ENCODE data around the gene CYP46A1. TPM values are rescaled to one million over a fixed set of nuclear protein-coding genes. Genes with fewer than 3 reads are reported as not detected.

Gene CYP46A1
- total RNA-seq, 1 experiment from 2014 or later: not detected

DNA sequence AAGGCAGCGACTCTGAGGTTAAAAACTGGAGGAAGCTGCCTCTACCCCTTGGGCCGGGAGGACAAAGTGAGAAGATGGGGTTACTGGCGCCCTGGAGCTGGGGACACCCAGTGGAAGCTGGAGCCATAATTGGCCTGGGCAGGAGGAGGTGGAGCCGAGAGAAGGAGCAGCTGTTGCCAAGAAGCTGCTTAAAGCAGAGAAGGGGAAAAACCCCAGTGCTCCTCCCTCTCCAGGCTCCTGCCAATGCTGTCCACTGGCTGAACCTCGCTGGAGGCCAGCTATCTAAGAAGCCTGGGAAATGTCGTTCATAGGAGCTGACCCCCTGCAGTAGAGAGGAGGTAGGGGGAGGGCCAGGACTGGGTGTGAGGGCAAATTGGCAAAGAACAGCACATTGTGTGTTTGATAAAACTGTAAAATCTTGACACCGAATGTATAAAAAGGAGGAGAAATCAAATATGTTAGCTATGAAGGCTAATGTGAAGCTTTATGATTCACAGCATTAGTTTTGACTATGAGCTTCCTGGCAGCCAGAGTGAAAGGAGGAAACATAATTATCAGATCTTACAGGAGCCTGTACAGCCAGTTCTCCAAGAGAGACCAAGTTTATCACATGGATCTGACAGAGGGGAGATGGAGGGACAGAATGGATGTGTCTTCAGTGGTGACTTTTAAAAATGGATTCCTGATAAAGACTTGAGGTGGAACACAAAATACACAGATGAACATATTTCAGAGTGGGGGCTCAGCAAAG is 29.7 kb upstream of the CYP46A1 start:
- peak in 1 of 2 experiments; percentile 2 for DNase-seq
- CTCF ChIA-PET: no interaction called here
- H3K4me2 ChIP-seq: no peak overlapping the region
- H3K79me2 ChIP-seq (ENCODE audit: low read depth): no peaks in the 10 kb centered on the region
- no TSS peak for BruUV-seq (replicated peaks)
- H4K20me1 ChIP-seq (ENCODE audit: insufficient read depth): no peaks in the 10 kb centered on the region
- H3K9me3 ChIP-seq (ENCODE audit: insufficient read depth, low read depth): no peaks in the 10 kb centered on the region
- TF ChIP-seq EZH2 (IDR thresholded peaks at IDR 0.05; ENCODE audit: low read depth): no peak
- no peak for TF ChIP-seq CTCF (conservative IDR thresholded peaks at IDR 0.05)
- H3K27ac ChIP-seq: no peak overlapping the region
- POLR2A ChIA-PET (ENCODE audit: unreplicated experiment): no interaction called here
- H3K4me1 ChIP-seq (replicated peaks; ENCODE audit: insufficient read depth): no peaks in the 10 kb centered on the region
- H3F3A ChIP-seq (ENCODE audit: insufficient read depth, low read depth): no peaks in the 10 kb centered on the region
- no peak overlapping the region for H2AFZ ChIP-seq
- H3K27me3 ChIP-seq (ENCODE audit: insufficient read depth, low read depth): 0 out of 2 replicates have a peak, but pooled peaks cover 3% of the 10 kb centered on the region
- intact Hi-C loops (cut with micrococcal nuclease; ENCODE audit: unreplicated experiment): no loop called here
- H3K36me3 ChIP-seq (ENCODE audit: low read depth): no peaks in the 10 kb centered on the region
- H3K4me3 ChIP-seq: no peak overlapping the region
- no peaks in the 10 kb centered on the region for H3K9me2 ChIP-seq (ENCODE audit: insufficient read depth)

DNA sequence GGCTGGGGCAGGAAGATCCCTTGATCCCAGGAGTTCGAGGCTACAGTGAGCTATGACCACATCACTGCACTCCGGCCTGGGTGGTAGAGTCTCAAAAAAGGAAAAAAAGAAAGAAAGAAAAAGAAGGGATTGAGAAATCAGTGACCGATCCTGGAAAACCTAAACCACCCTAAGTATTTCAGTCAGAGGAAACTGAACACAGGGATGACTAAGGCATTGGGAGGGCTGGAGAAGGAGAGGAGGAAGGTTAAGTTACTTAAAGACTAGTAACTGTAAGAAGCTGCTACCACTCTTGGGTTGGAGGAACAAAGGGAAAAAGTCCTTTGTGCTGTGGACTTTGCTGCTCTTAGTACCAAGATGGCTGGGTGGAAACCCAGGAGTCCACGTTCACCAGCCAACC is 28.6 kb upstream of the CYP46A1 start:
- H3F3A ChIP-seq (ENCODE audit: insufficient read depth, low read depth): no peaks in the 10 kb centered on the region
- no peak overlapping the region for H2AFZ ChIP-seq
- H3K9me3 ChIP-seq (ENCODE audit: insufficient read depth, low read depth): no peaks in the 10 kb centered on the region
- intact Hi-C loops (cut with micrococcal nuclease; ENCODE audit: unreplicated experiment): no loop called here
- no peaks in the 10 kb centered on the region for H3K36me3 ChIP-seq (ENCODE audit: low read depth)
- TF ChIP-seq CTCF (conservative IDR thresholded peaks at IDR 0.05): no peak
- no peaks in the 10 kb centered on the region for H3K79me2 ChIP-seq (ENCODE audit: low read depth)
- no peaks in the 10 kb centered on the region for H3K9me2 ChIP-seq (ENCODE audit: insufficient read depth)
- 0 out of 2 replicates have a peak, but pooled peaks cover 3% of the 10 kb centered on the region for H3K27me3 ChIP-seq (ENCODE audit: insufficient read depth, low read depth)
- H3K27ac ChIP-seq: no peak overlapping the region
- no peak overlapping the region for H3K4me3 ChIP-seq
- POLR2A ChIA-PET (ENCODE audit: unreplicated experiment): no interaction called here
- H4K20me1 ChIP-seq (ENCODE audit: insufficient read depth): no peaks in the 10 kb centered on the region
- no TSS peak for BruUV-seq (replicated peaks)
- H3K4me1 ChIP-seq (replicated peaks; ENCODE audit: insufficient read depth): no peaks in the 10 kb centered on the region
- no peak for DNase-seq
- CTCF ChIA-PET: no interaction called here
- no peak overlapping the region for H3K4me2 ChIP-seq

- no TSS peak for BruUV-seq (replicated peaks)
- no peak for TF ChIP-seq EZH2 (IDR thresholded peaks at IDR 0.05; ENCODE audit: low read depth)
- TF ChIP-seq CTCF (conservative IDR thresholded peaks at IDR 0.05): no peak
These were observed 27.9 kb upstream of the CYP46A1 start for GRCh38 chr14:99656171-99656570.

More at GRCh38 chr14:99656171-99656570, 27.9 kb upstream of the CYP46A1 start:
- no peak for DNase-seq
- Histone ChIP-seq H3K9me3 (ENCODE audit: insufficient read depth, low read depth) (no peaks in the 10 kb centered on the region), H3K9me2 (ENCODE audit: insufficient read depth) (no peaks in the 10 kb centered on the region), H3K36me3 (ENCODE audit: low read depth) (no peaks in the 10 kb centered on the region), H3F3A (ENCODE audit: insufficient read depth, low read depth) (no peaks in the 10 kb centered on the region), H3K4me3 (no peak overlapping the region), H3K27ac (no peak overlapping the region), H2AFZ (no peak overlapping the region), H3K4me2 (no peak overlapping the region), H3K79me2 (ENCODE audit: low read depth) (no peaks in the 10 kb centered on the region), H3K4me1 (replicated peaks; ENCODE audit: insufficient read depth) (no peaks in the 10 kb centered on the region), H3K27me3 (ENCODE audit: insufficient read depth, low read depth) (0 out of 2 replicates have a peak, but pooled peaks cover 3% of the 10 kb centered on the region), H4K20me1 (ENCODE audit: insufficient read depth) (no peaks in the 10 kb centered on the region)
- POLR2A ChIA-PET (ENCODE audit: unreplicated experiment): no interaction called here
- intact Hi-C loops (cut with micrococcal nuclease; ENCODE audit: unreplicated experiment): no loop called here
- CTCF ChIA-PET: no interaction called here
